CD14-positive monocyte (primary cell): Measurements from ENCODE around the gene GALNT18. TPM values are rescaled to one million over a fixed set of nuclear protein-coding genes. Genes with fewer than 3 reads are reported as not detected.

Source experiments
- DNase-seq, 3 donors: peaks; one replicate each; pipeline ENCODE4 v3.0.0-alpha.2; 2011 to 2022
- H2AFZ ChIP-seq: 2 replicates; pipeline ENCODE4 v1.6.0; 2012; ENCODE audit warnings: mild to moderate bottlenecking, low read depth, low read length, inconsistent platforms; ENCODE audit not compliant: insufficient read depth, poor library complexity, severe bottlenecking
- H3K27ac ChIP-seq, 2 donors: 1 replicate in 1 of 2; 2 replicates in 1 of 2; pipeline ENCODE4 v1.5.1; 2012 to 2013; ENCODE audit warnings: low read length in 2 of 2, control low read depth in 1 of 2, inconsistent platforms in 1 of 2, low read depth in 1 of 2, mild to moderate bottlenecking in 1 of 2
- H3K27me3 ChIP-seq, 2 donors: one replicate each; pipeline versions ENCODE4 v1.6.0 to v1.6.1; 2011 to 2013; ENCODE audit warnings: low read length in 2 of 2; ENCODE audit not compliant: control insufficient read depth in 2 of 2, insufficient read depth in 2 of 2
- H3K36me3 ChIP-seq, 2 donors: replicated peaks in 1 of 2; 1 replicate in 1 of 2; 2 replicates in 1 of 2; pipeline versions ENCODE4 v1.5.1 to v1.6.1; 2012 to 2013; ENCODE audit warnings: low read length in 2 of 2, control low read depth in 1 of 2, inconsistent platforms in 1 of 2, mild to moderate bottlenecking in 1 of 2; ENCODE audit not compliant: insufficient read depth in 2 of 2, control insufficient read depth in 1 of 2
- H3K4me1 ChIP-seq, 2 donors: 1 replicate in 1 of 2; 2 replicates in 1 of 2; pipeline versions ENCODE4 v1.5.1 to v1.6.1; 2012 to 2013; ENCODE audit warnings: low read length in 2 of 2, control low read depth in 1 of 2, inconsistent platforms in 1 of 2, mild to moderate bottlenecking in 1 of 2, moderate library complexity in 1 of 2; ENCODE audit not compliant: insufficient read depth in 2 of 2, control insufficient read depth in 1 of 2
- H3K4me2 ChIP-seq: replicated peaks from 2 replicates; pipeline ENCODE3; 2012; ENCODE audit warnings: low read length, moderate library complexity, mild to moderate bottlenecking; ENCODE audit not compliant: poor library complexity, severe bottlenecking; ENCODE audit errors: extremely low read depth
- H3K4me3 ChIP-seq, 3 experiments: fragments of 200-600 bp in 1 of 3; sonication (generic) in 1 of 3; replicated peaks in 1 of 3; 1 replicate in 2 of 3; 2 replicates in 1 of 3; pipeline ENCODE4 v1.5.1; 2011 to 2013; ENCODE audit warnings: low read length in 3 of 3, mild to moderate bottlenecking in 3 of 3, control low read depth in 2 of 3, low read depth in 2 of 3, inconsistent platforms in 1 of 3, moderate library complexity in 1 of 3
- H3K79me2 ChIP-seq: 2 replicates; pipeline ENCODE4 v1.6.0; 2012; ENCODE audit warnings: mild to moderate bottlenecking, control low read depth, inconsistent platforms, low read length, moderate library complexity; ENCODE audit not compliant: insufficient read depth
- H3K9ac ChIP-seq: 2 replicates; pipeline ENCODE4 v1.6.0; 2017; ENCODE audit warnings: low read length, mild to moderate bottlenecking; ENCODE audit not compliant: insufficient read depth, poor library complexity, severe bottlenecking
- H3K9me3 ChIP-seq, 2 donors: replicated peaks in 1 of 2; 1 replicate in 1 of 2; 2 replicates in 1 of 2; pipeline versions ENCODE4 v1.5.1 to v1.6.1; 2012 to 2013; ENCODE audit warnings: low read length in 2 of 2, control low read depth in 1 of 2; ENCODE audit not compliant: control insufficient read depth in 1 of 2, insufficient read depth in 1 of 2
- H4K20me1 ChIP-seq: 2 replicates; pipeline ENCODE4 v1.6.0; 2012; ENCODE audit warnings: mild to moderate bottlenecking, low read length, control low read depth, moderate library complexity; ENCODE audit not compliant: insufficient read depth
- H3K27ac Mint-ChIP-seq, 7 donors: one replicate each; pipeline ENCODE4 v1.8.0; 2020; ENCODE audit warnings: mild to moderate bottlenecking in 7 of 7, mixed read lengths in 7 of 7, moderate library complexity in 6 of 7, inconsistent platforms in 2 of 7
- H3K27me3 Mint-ChIP-seq, 3 donors: one replicate each; pipeline ENCODE4 v1.8.0; 2021 to 2022; ENCODE audit warnings: low read depth in 3 of 3, mild to moderate bottlenecking in 3 of 3, mixed read lengths in 3 of 3, moderate library complexity in 3 of 3, inconsistent platforms in 1 of 3
- H3K36me3 Mint-ChIP-seq, 2 donors: one replicate each; pipeline ENCODE4 v1.8.0; 2020; ENCODE audit warnings: mixed read lengths in 2 of 2, inconsistent platforms in 1 of 2, mild to moderate bottlenecking in 1 of 2
- H3K4me1 Mint-ChIP-seq: one replicate; pipeline ENCODE4 v1.8.0; 2020; ENCODE audit warnings: mild to moderate bottlenecking, mixed read lengths
- H3K4me3 Mint-ChIP-seq, 2 donors: one replicate each; pipeline ENCODE4 v1.8.0; 2020; ENCODE audit warnings: mild to moderate bottlenecking in 2 of 2, mixed read lengths in 2 of 2, moderate library complexity in 1 of 2
- H3K9me3 Mint-ChIP-seq, 7 donors: one replicate each; pipeline ENCODE4 v1.8.0; 2020 to 2022; ENCODE audit warnings: mixed read lengths in 7 of 7, mild to moderate bottlenecking in 6 of 7, moderate library complexity in 6 of 7, inconsistent platforms in 2 of 7
- CTCF ChIP-seq: fragments of 200-600 bp; IDR thresholded peaks from one replicate; pipeline ENCODE4 v1.8.0; 2022; ENCODE audit warnings: antibody characterized with exemption, mild to moderate bottlenecking
- WGBS: methylation state at CpG from one replicate; pipeline ENCODE4 v1.1.5; 2013; ENCODE audit warnings: missing lambda C conversion rate; ENCODE audit not compliant: insufficient coverage; 5-methylcytosine and 5-hydroxymethylcytosine counted together
- intact Hi-C, 2 donors: fragments of 100-400 bp; cut with micrococcal nuclease; formaldehyde crosslinking; loops; one replicate each; pipeline versions ENCODE4 v1.15.0 to v1.15.1; 2023
- polyA plus RNA-seq, 3 donors: library from polyadenylated mRNA; depleted of rRNA in 1 of 3; unstranded in 2 of 3; stranded (reverse) in 1 of 3; fragments of 300-500 nt in 2 of 3; fragments of >200 nt in 1 of 3; fragmentation: Illumina TruSeq in 2 of 3; gene quantifications; 1 replicate in 2 of 3; 2 replicates in 1 of 3; pipeline ENCODE4 v1.2.3, GENCODE V29; 2012 to 2021

GALNT18 gene
- polyA plus RNA-seq, 3 donors: not detected

- Mint-ChIP-seq H3K27ac (no peak overlapping the region), H3K4me1 (no peaks in the 10 kb centered on the region), H3K27me3 (peaks cover 3 to 8% (median 3%) of the 10 kb centered on the region in 3 donors), H3K4me3 (peak overlapping the region in 1 of 2 donors; percentile 9), H3K9me3 (peaks cover 0 to 2% (median 0%) of the 10 kb centered on the region in 7 donors), H3K36me3 (no peaks in the 10 kb centered on the region)
- H4K20me1 ChIP-seq: no peaks in the 10 kb centered on the region
- no peaks in the 10 kb centered on the region for H3K9me3 ChIP-seq
- H3K27me3 ChIP-seq: peaks cover 0 to 4% of the 10 kb centered on the region in 2 donors
- no peak for DNase-seq
- no peak overlapping the region for H3K4me2 ChIP-seq
- intact Hi-C loops: no loop called here
- H3K36me3 ChIP-seq: no peaks in the 10 kb centered on the region
- no peak overlapping the region for H2AFZ ChIP-seq
- H3K4me3 ChIP-seq: no peak overlapping the region
- no peak for TF ChIP-seq CTCF
- no CpG with 5 or more reads among the region's 2 CpGs for WGBS
- H3K27ac ChIP-seq: no peak overlapping the region
- no peaks in the 10 kb centered on the region for H3K79me2 ChIP-seq
- H3K9ac ChIP-seq: no peak overlapping the region
- H3K4me1 ChIP-seq: no peaks in the 10 kb centered on the region
Observed at GRCh38 chr11:11477695-11478420, 143.9 kb downstream of the GALNT18 start.

- Mint-ChIP-seq H3K27me3 (peaks cover 2 to 7% (median 3%) of the 10 kb centered on the region in 3 donors), H3K4me1 (no peaks in the 10 kb centered on the region), H3K36me3 (no peaks in the 10 kb centered on the region), H3K4me3 (no peak overlapping the region), H3K27ac (no peak overlapping the region), H3K9me3 (peaks cover 0 to 2% (median 0%) of the 10 kb centered on the region in 7 donors)
- no peaks in the 10 kb centered on the region for H3K79me2 ChIP-seq
- no peak for DNase-seq
- no peaks in the 10 kb centered on the region for H3K4me1 ChIP-seq
- no peak overlapping the region for H3K4me2 ChIP-seq
- intact Hi-C loops: no loop called here
- H3K36me3 ChIP-seq: no peaks in the 10 kb centered on the region
- H3K27ac ChIP-seq: no peak overlapping the region
- H3K9me3 ChIP-seq: no peaks in the 10 kb centered on the region
- no peak overlapping the region for H3K4me3 ChIP-seq
- 68% methylated on average over 2 of the region's 4 CpGs for WGBS
- no peaks in the 10 kb centered on the region for H4K20me1 ChIP-seq
- H3K9ac ChIP-seq: no peak overlapping the region
- H3K27me3 ChIP-seq: peaks cover 0 to 4% of the 10 kb centered on the region in 2 donors
- H2AFZ ChIP-seq: no peak overlapping the region
- TF ChIP-seq CTCF: no peak
Observed at GRCh38 chr11:11476971-11477645, 144.7 kb downstream of the GALNT18 start.
